ENCODE measurements around the gene ZNF546. TPM values are rescaled to one million over a fixed set of nuclear protein-coding genes. Genes with fewer than 3 reads are reported as not detected.

The ZNF546 gene
- total and polyA plus RNA-seq, 4 donors, result 0.50 to 10.6 (median 3.1) TPM

GRCh38 chr19:40055049-40055448, 58.2 kb downstream of the ZNF546 start:
- 39 to 53% methylated on average over 10 of the region's 10 CpGs for WGBS, 2 donors
- intact Hi-C loops (cut with DNase I), result no loop called here

GRCh38 chr19:40055832-40056504, 59.1 kb downstream of the ZNF546 start, which contains the start of gene ZNF780B:
ZNF780B (minus strand) TSS chr19:40056231; CDS start chr19:40050332, 5,899 bp downstream.
- Histone ChIP-seq H3K9me3 (ENCODE audit: control insufficient read depth, low read length) (peaks cover 1% of the 10 kb centered on the region), H3K27me3 (ENCODE audit: control insufficient read depth in 1 of 2, insufficient read depth in 2 of 2, low read length in 1 of 2) (no peaks in the 10 kb centered on the region), H3K36me3 (ENCODE audit: control insufficient read depth in 1 of 2, insufficient read depth in 2 of 2, low read length in 1 of 2) (no peaks in the 10 kb centered on the region), H3K4me1 (ENCODE audit: control insufficient read depth in 1 of 2, insufficient read depth in 2 of 2, low read length in 2 of 2) (no peaks in the 10 kb centered on the region), H3K27ac (ENCODE audit: low read depth in 1 of 2, low read length in 2 of 2) (peak within 1 kb of the TSS in 1 of 2 donors; percentile 2), H3K4me3 (ENCODE audit: low read length in 2 of 2) (peak within 1 kb of the TSS; percentile 35 to 97)
- 0 to 1% methylated on average over 41 of the region's 41 CpGs for WGBS, 2 donors
- ATAC-seq (ENCODE audit: low FRiP score) (peak; percentile 84), DNase-seq (peak; percentile 70 to 84)
- intact Hi-C loops (cut with DNase I), result no loop called here

More at GRCh38 chr19:40055049-40055448, 58.2 kb downstream of the ZNF546 start:
- Histone ChIP-seq H3K4me3 (ENCODE audit: low read length in 2 of 2) (peak overlapping the region; percentile 35 to 97), H3K36me3 (ENCODE audit: control insufficient read depth in 1 of 2, insufficient read depth in 2 of 2, low read length in 1 of 2) (no peaks in the 10 kb centered on the region), H3K9me3 (ENCODE audit: control insufficient read depth, low read length) (peaks cover 3% of the 10 kb centered on the region), H3K4me1 (ENCODE audit: control insufficient read depth in 1 of 2, insufficient read depth in 2 of 2, low read length in 2 of 2) (no peaks in the 10 kb centered on the region), H3K27ac (ENCODE audit: low read depth in 1 of 2, low read length in 2 of 2) (no peak overlapping the region), H3K27me3 (ENCODE audit: control insufficient read depth in 1 of 2, insufficient read depth in 2 of 2, low read length in 1 of 2) (no peaks in the 10 kb centered on the region)
- no peak for ATAC-seq (ENCODE audit: low FRiP score)
- DNase-seq, result no peak

DNA sequence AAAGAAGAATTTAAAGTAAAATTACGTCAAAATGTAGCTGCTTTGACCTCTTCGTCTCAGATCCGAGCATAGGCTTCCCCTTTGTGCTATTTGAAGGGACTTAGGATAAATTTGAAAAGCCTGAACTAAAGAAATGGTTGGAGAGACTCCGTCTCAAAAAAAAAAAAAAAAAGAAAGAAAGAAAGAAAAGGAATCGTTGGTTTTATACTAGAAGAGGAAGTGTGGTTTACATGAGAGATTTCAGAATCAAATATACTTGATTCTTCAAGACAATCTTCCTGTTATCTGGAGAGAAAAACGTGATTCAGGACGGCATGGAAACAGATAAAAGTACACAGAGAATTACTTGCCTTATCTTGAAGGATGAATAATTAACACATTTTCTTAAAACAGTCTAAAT, 59.6 kb downstream of the ZNF546 start:
- intact Hi-C loops (cut with DNase I), result no loop called here
- no peak for ATAC-seq (ENCODE audit: low FRiP score)
- H3K9me3 ChIP-seq (ENCODE audit: control insufficient read depth, low read length), result peaks cover 1% of the 10 kb centered on the region
- 6 to 7% methylated on average over 7 of the region's 7 CpGs for WGBS, 2 donors
- peak overlapping the region; percentile 35 to 97 for H3K4me3 ChIP-seq (ENCODE audit: low read length in 2 of 2)
- DNase-seq, result no peak
- no peaks in the 10 kb centered on the region for H3K27me3 ChIP-seq (ENCODE audit: control insufficient read depth in 1 of 2, insufficient read depth in 2 of 2, low read length in 1 of 2)
- no peaks in the 10 kb centered on the region for H3K4me1 ChIP-seq (ENCODE audit: control insufficient read depth in 1 of 2, insufficient read depth in 2 of 2, low read length in 2 of 2)
- no peak overlapping the region for H3K27ac ChIP-seq (ENCODE audit: low read depth in 1 of 2, low read length in 2 of 2)
- no peaks in the 10 kb centered on the region for H3K36me3 ChIP-seq (ENCODE audit: control insufficient read depth in 1 of 2, insufficient read depth in 2 of 2, low read length in 1 of 2)

DNA sequence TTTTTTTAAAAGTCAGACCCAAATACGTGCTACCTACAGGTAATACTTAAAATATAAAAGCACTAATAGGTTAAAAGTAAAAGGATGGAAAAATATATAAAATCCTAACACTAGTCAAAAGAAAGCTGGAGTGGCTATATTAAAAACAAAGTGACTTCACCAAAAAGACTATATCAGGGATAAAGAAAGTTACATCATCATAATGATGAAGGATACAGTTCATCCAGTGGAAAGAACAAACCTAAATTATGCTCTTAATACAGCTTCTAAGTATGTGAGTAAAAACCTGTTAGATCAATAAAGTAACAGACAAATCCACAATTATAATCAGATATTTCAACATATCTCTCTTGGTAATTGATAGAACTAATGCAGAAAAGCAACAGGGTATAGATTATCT, 60.3 kb downstream of the ZNF546 start:
- WGBS, 2 donors, result 84 to 88% methylated on average over 1 of the region's 1 CpG
- no peak overlapping the region for H3K4me3 ChIP-seq (ENCODE audit: low read length in 2 of 2)
- DNase-seq, result no peak
- H3K27me3 ChIP-seq (ENCODE audit: control insufficient read depth in 1 of 2, insufficient read depth in 2 of 2, low read length in 1 of 2), result no peaks in the 10 kb centered on the region
- no peaks in the 10 kb centered on the region for H3K9me3 ChIP-seq (ENCODE audit: control insufficient read depth, low read length)
- no peaks in the 10 kb centered on the region for H3K36me3 ChIP-seq (ENCODE audit: control insufficient read depth in 1 of 2, insufficient read depth in 2 of 2, low read length in 1 of 2)
- no peak overlapping the region for H3K27ac ChIP-seq (ENCODE audit: low read depth in 1 of 2, low read length in 2 of 2)
- intact Hi-C loops (cut with DNase I), result no loop called here
- ATAC-seq (ENCODE audit: low FRiP score), result no peak
- H3K4me1 ChIP-seq (ENCODE audit: control insufficient read depth in 1 of 2, insufficient read depth in 2 of 2, low read length in 2 of 2), result no peaks in the 10 kb centered on the region

GRCh38 chr19:40059624-40060023, 62.8 kb downstream of the ZNF546 start:
- WGBS, 2 donors, result 96 to 100% methylated on average over 1 of the region's 1 CpG

DNA sequence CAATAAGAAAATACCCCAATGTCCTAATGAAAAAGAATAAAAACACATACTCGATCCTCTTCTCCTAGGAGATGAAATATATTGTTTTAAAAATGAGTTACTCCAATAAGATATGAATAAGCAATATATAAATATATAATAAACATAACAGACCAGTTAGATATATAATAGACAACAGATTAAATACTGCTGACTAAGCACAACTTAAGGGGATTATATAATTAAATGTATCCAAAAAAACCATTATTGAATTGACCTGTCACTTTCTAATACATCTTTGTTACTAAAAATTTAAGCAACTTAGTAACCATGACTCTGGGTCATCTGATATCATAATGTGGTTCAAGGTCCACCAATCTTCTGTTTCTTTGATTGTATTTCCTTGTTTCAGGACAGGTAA, 73.2 kb downstream of the ZNF546 start:
- DNase-seq (no peak), ATAC-seq (ENCODE audit: low FRiP score) (no peak)
- Histone ChIP-seq H3K4me3 (ENCODE audit: low read length in 2 of 2) (no peak overlapping the region), H3K4me1 (ENCODE audit: control insufficient read depth in 1 of 2, insufficient read depth in 2 of 2, low read length in 2 of 2) (no peaks in the 10 kb centered on the region), H3K9me3 (ENCODE audit: control insufficient read depth, low read length) (peaks cover 9% of the 10 kb centered on the region), H3K27me3 (ENCODE audit: control insufficient read depth in 1 of 2, insufficient read depth in 2 of 2, low read length in 1 of 2) (no peaks in the 10 kb centered on the region), H3K27ac (ENCODE audit: low read depth in 1 of 2, low read length in 2 of 2) (no peak overlapping the region), H3K36me3 (ENCODE audit: control insufficient read depth in 1 of 2, insufficient read depth in 2 of 2, low read length in 1 of 2) (peaks cover 5 to 7% of the 10 kb centered on the region in 2 donors)
- intact Hi-C loops (cut with DNase I), result no loop called here
- 85 to 94% methylated on average over 1 of the region's 1 CpG for WGBS, 2 donors

More at GRCh38 chr19:40059624-40060023, 62.8 kb downstream of the ZNF546 start:
- Histone ChIP-seq H3K4me1 (ENCODE audit: control insufficient read depth in 1 of 2, insufficient read depth in 2 of 2, low read length in 2 of 2) (no peaks in the 10 kb centered on the region), H3K27me3 (ENCODE audit: control insufficient read depth in 1 of 2, insufficient read depth in 2 of 2, low read length in 1 of 2) (no peaks in the 10 kb centered on the region), H3K4me3 (ENCODE audit: low read length in 2 of 2) (no peak overlapping the region), H3K27ac (ENCODE audit: low read depth in 1 of 2, low read length in 2 of 2) (no peak overlapping the region), H3K36me3 (ENCODE audit: control insufficient read depth in 1 of 2, insufficient read depth in 2 of 2, low read length in 1 of 2) (no peaks in the 10 kb centered on the region), H3K9me3 (ENCODE audit: control insufficient read depth, low read length) (no peaks in the 10 kb centered on the region)
- intact Hi-C loops (cut with DNase I), result loop anchor here in 1 of 2 donors (5.0 kb wide), 1 partner anchor 702 kb away; no protein-coding TSS in a partner anchor
- no peak for DNase-seq
- no peak for ATAC-seq (ENCODE audit: low FRiP score)

Other genes starting within 250 kb of the ZNF546 start
- gene LEUTX, start 218.2 kb upstream of the ZNF546 start, total RNA-seq, result not detected
- not detected for gene LEUTX, start 218.2 kb upstream of the ZNF546 start, polyA plus RNA-seq
- gene DYRK1B, start 162.9 kb upstream of the ZNF546 start, total RNA-seq, result 10 to 100 TPM in 1 of 2 donors, 1 to 10 TPM in 1; 8.4 to 12.9 TPM
- 10 to 100 TPM in 1 of 2 donors, 1 to 10 TPM in 1; 4.3 to 17.5 TPM for gene DYRK1B, start 162.9 kb upstream of the ZNF546 start, polyA plus RNA-seq
- gene FBL, start 150.7 kb upstream of the ZNF546 start, total RNA-seq, result 100 to 1,000 TPM; 121 to 150 TPM
- gene FBL, start 150.7 kb upstream of the ZNF546 start, polyA plus RNA-seq, result 100 to 1,000 TPM; 158 to 232 TPM
- gene FCGBP, start 62.4 kb upstream of the ZNF546 start, total RNA-seq, result 100 to 1,000 TPM in 1 of 2 donors, 10 to 100 TPM in 1; 71.2 to 790 TPM
- 10 to 100 TPM in 1 of 2 donors, 1 to 10 TPM in 1; 1.4 to 16.5 TPM for gene FCGBP, start 62.4 kb upstream of the ZNF546 start, polyA plus RNA-seq
- gene PSMC4, start 25.9 kb upstream of the ZNF546 start, total RNA-seq, result 10 to 100 TPM; 53.3 to 66.8 TPM
- 10 to 100 TPM; 37.7 to 61.0 TPM for gene PSMC4, start 25.9 kb upstream of the ZNF546 start, polyA plus RNA-seq
- 10 to 100 TPM; 14.9 to 28.9 TPM for gene ZNF780B, start 59.2 kb downstream of the ZNF546 start, total RNA-seq
- gene ZNF780B, start 59.2 kb downstream of the ZNF546 start, polyA plus RNA-seq, result 1 to 10 TPM; 1.5 to 7.9 TPM
- 10 to 100 TPM; 12.0 to 20.4 TPM for gene ZNF780A, start 93.9 kb downstream of the ZNF546 start, total RNA-seq
- 1 to 10 TPM; 2.1 to 7.1 TPM for gene ZNF780A, start 93.9 kb downstream of the ZNF546 start, polyA plus RNA-seq
- 10 to 100 TPM; 21.1 to 28.8 TPM for gene MAP3K10, start 194.4 kb downstream of the ZNF546 start, total RNA-seq
- 10 to 100 TPM in 1 of 2 donors, 1 to 10 TPM in 1; 7.0 to 19.9 TPM for gene MAP3K10, start 194.4 kb downstream of the ZNF546 start, polyA plus RNA-seq
- gene TTC9B, start 221.3 kb downstream of the ZNF546 start, total RNA-seq, result not detected
- under 1 TPM in 1 of 2 donors, not detected in 1; 0.26 TPM for gene TTC9B, start 221.3 kb downstream of the ZNF546 start, polyA plus RNA-seq
- under 1 TPM; 0.42 to 0.81 TPM for gene CCNP, start 229.6 kb downstream of the ZNF546 start, total RNA-seq
- under 1 TPM; 0.31 to 0.50 TPM for gene CCNP, start 229.6 kb downstream of the ZNF546 start, polyA plus RNA-seq

All from aorta (tissue), 5 donors.